HCT116 (cell line): ENCODE data around the gene RPAIN. TPM values are rescaled to one million over a fixed set of nuclear protein-coding genes. Genes with fewer than 3 reads are reported as not detected.

ENCODE experiments used
- ATAC-seq: fragments of 200-7000 bp; cut with Tn5 transposase; 2 replicates; pipeline ENCODE4 v1.9.1; 2020; ENCODE audit warnings: mild to moderate bottlenecking, moderate library complexity
- BruUV-seq: library from RNA; stranded (reverse); fragments of 400-500 nt; replicated peaks from 2 replicates; lab custom pipeline; 2021; lab: Mats Ljungman, UMichigan
- CTCF ChIA-PET: fragments of 300-600 bp; sonication (Branson Sonifier 250); formaldehyde crosslinking; loops from one replicate; lab custom pipeline; 2021; ENCODE audit warnings: antibody characterized with exemption; lab: Charles Lee
- POLR2A ChIA-PET: fragments of 300-600, 350-600 bp; sonication (Branson Sonifier 250); formaldehyde crosslinking; loops from one replicate; lab custom pipeline; 2021; ENCODE audit warnings: antibody characterized with exemption; lab: Charles Lee
- RAD21 ChIA-PET, 2 experiments: fragments of 300-600 bp; sonication (Branson Sonifier 250); formaldehyde crosslinking; loops; one replicate each; lab custom pipeline; 2023; ENCODE audit warnings: low total read pairs in 2 of 2; ENCODE audit not compliant: uncharacterized antibody in 2 of 2, unreplicated experiment in 2 of 2, low non-redundant PET in 1 of 2; lab: Charles Lee
- DNase-seq: peaks from one replicate; pipeline ENCODE4 v3.0.0-alpha.2; 2010; ENCODE audit warnings: low read depth, low spot score
- H2AFZ ChIP-seq: fragments of 200-600 bp; shearing (Covaris generic), sonication (generic); 2 replicates; pipeline ENCODE4 v1.6.1; 2017; ENCODE audit warnings: low read depth, mixed run types, mixed read lengths, antibody characterized with exemption, low read length; ENCODE audit not compliant: poor library complexity, severe bottlenecking
- H3K27ac ChIP-seq: 2 replicates; pipeline ENCODE4 v1.5.1; 2012; ENCODE audit warnings: low read depth, low read length
- H3K27me3 ChIP-seq: fragments of 200-600 bp; sonication (generic); 2 replicates; pipeline ENCODE4 v1.6.1; 2016; ENCODE audit warnings: mixed run types, low read length, mixed read lengths; ENCODE audit not compliant: insufficient read depth
- H3K36me3 ChIP-seq, 2 experiments: fragments of 200-500 bp in 1 of 2; fragments of 200-600 bp in 1 of 2; sonication (Bioruptor generic) in 1 of 2; sonication (generic) in 1 of 2; 2 replicates each; pipeline versions ENCODE4 v1.5.1 to v1.6.1; 2014 to 2016; ENCODE audit warnings: low read length in 2 of 2, inconsistent platforms in 1 of 2, mixed read lengths in 1 of 2, mixed run types in 1 of 2; ENCODE audit not compliant: insufficient read depth in 2 of 2, control insufficient read depth in 1 of 2
- H3K4me1 ChIP-seq, 2 experiments: fragments of 200-600 bp in 1 of 2; sonication (generic) in 1 of 2; 2 replicates each; pipeline versions ENCODE4 v1.5.1 to v1.6.1; 2012 to 2017; ENCODE audit warnings: low read length in 2 of 2, inconsistent platforms in 1 of 2, mild to moderate bottlenecking in 1 of 2, mixed read lengths in 1 of 2, mixed run types in 1 of 2, moderate library complexity in 1 of 2; ENCODE audit not compliant: insufficient read depth in 2 of 2, control insufficient read depth in 1 of 2
- H3K4me2 ChIP-seq: fragments of 200-600 bp; sonication (generic); 2 replicates; pipeline ENCODE4 v1.6.1; 2017; ENCODE audit warnings: mixed run types, low read length, mixed read lengths
- H3K4me3 ChIP-seq, 2 experiments: fragments of 200-600 bp in 1 of 2; sonication (generic) in 1 of 2; replicated peaks in 1 of 2; 2 replicates each; pipeline ENCODE4 v1.5.1; 2011 to 2016; ENCODE audit warnings: low read length in 2 of 2, control low read depth in 1 of 2, low read depth in 1 of 2, mild to moderate bottlenecking in 1 of 2, mixed read lengths in 1 of 2, mixed run types in 1 of 2
- H3K79me2 ChIP-seq: fragments of 200-600 bp; sonication (generic); 2 replicates; pipeline ENCODE4 v1.6.1; 2017; ENCODE audit warnings: mild to moderate bottlenecking, mixed run types, low read length, moderate library complexity, mixed read lengths; ENCODE audit not compliant: insufficient read depth
- H3K9ac ChIP-seq: fragments of 200-600 bp; sonication (generic); 2 replicates; pipeline ENCODE4 v1.6.1; 2016; ENCODE audit warnings: low read length, mixed read lengths
- H3K9me2 ChIP-seq: fragments of 200-600 bp; sonication (generic), shearing (Covaris generic); 2 replicates; pipeline ENCODE4 v1.6.1; 2017; ENCODE audit warnings: mixed run types, mild to moderate bottlenecking, moderate library complexity; ENCODE audit not compliant: insufficient read depth
- H3K9me3 ChIP-seq, 2 experiments: fragments of 200-500 bp in 1 of 2; fragments of 200-600 bp in 1 of 2; sonication (Bioruptor generic) in 1 of 2; sonication (generic) in 1 of 2; 2 replicates each; pipeline ENCODE4 v1.6.1; 2014 to 2017; ENCODE audit warnings: low read length in 2 of 2, mixed read lengths in 2 of 2, inconsistent platforms in 1 of 2, low read depth in 1 of 2, mild to moderate bottlenecking in 1 of 2, mixed run types in 1 of 2, moderate library complexity in 1 of 2; ENCODE audit not compliant: control insufficient read depth in 1 of 2, insufficient read depth in 1 of 2
- H4K20me1 ChIP-seq: fragments of 200-600 bp; sonication (generic), shearing (Covaris generic); 2 replicates; pipeline ENCODE4 v1.6.1; 2017; ENCODE audit warnings: mixed run types, mild to moderate bottlenecking, moderate library complexity; ENCODE audit not compliant: insufficient read depth
- CBX3 ChIP-seq: IDR thresholded peaks from 2 replicates; pipeline ENCODE4 v1.6.1; 2012; ENCODE audit warnings: low read depth
- ELF1 ChIP-seq: IDR thresholded peaks from 2 replicates; pipeline ENCODE4 v1.6.1; 2012; ENCODE audit warnings: low read depth, borderline replicate concordance
- EZH2 ChIP-seq: fragments of 200-600 bp; sonication (generic); IDR thresholded peaks from 2 replicates; pipeline ENCODE4 v1.6.1; 2017; ENCODE audit warnings: antibody characterized with exemption, mixed run types
- FOSL1 ChIP-seq: IDR thresholded peaks from 2 replicates; pipeline ENCODE4 v1.6.1; 2012; ENCODE audit warnings: low read depth
- JUND ChIP-seq: IDR thresholded peaks from 2 replicates; pipeline ENCODE4 v1.6.1; 2012
- POLR2A ChIP-seq: IDR thresholded peaks from 2 replicates; pipeline ENCODE4 v1.7.0; 2011; ENCODE audit warnings: borderline replicate concordance; ENCODE audit not compliant: insufficient read depth, insufficient read length; ENCODE audit errors: extremely low read depth
- POLR2AphosphoS5 ChIP-seq: IDR thresholded peaks from 2 replicates; pipeline ENCODE4 v1.6.1; 2011; ENCODE audit warnings: mild to moderate bottlenecking, low read depth, low read length, moderate library complexity
- RAD21 ChIP-seq: IDR thresholded peaks from 2 replicates; pipeline ENCODE4 v1.6.1; 2012; ENCODE audit warnings: low read depth, mild to moderate bottlenecking
- SP1 ChIP-seq: IDR thresholded peaks from 2 replicates; pipeline ENCODE4 v1.6.1; 2012; ENCODE audit warnings: low read depth
- SRF ChIP-seq: IDR thresholded peaks from 2 replicates; pipeline ENCODE4 v1.6.1; 2012; ENCODE audit warnings: low read depth
- TCF7L2 ChIP-seq: IDR thresholded peaks from 2 replicates; pipeline ENCODE4 v1.7.0; 2011; ENCODE audit warnings: borderline replicate concordance, inconsistent platforms; ENCODE audit not compliant: insufficient read depth, insufficient read length; ENCODE audit errors: extremely low read depth
- ZFX ChIP-seq: fragments of 450-650 bp; IDR thresholded peaks from 2 replicates; pipeline ENCODE4 v1.6.1; 2017
- ZNF274 ChIP-seq: fragments of 200-500 bp; sonication (Bioruptor generic); IDR thresholded peaks from 2 replicates; pipeline ENCODE4 v1.6.1; 2014; ENCODE audit warnings: mild to moderate bottlenecking, low read depth, low read length, inconsistent platforms
- intact Hi-C: fragments of 100-400 bp; cut with micrococcal nuclease; formaldehyde crosslinking; loops from 2 replicates; pipeline ENCODE4 v1.10.0; 2022
- total RNA-seq: library from RNA; stranded (reverse); gene quantifications from one replicate; pipeline ENCODE4 v1.2.1, GENCODE V29; 2021; ENCODE audit not compliant: unreplicated experiment
- TF ChIP-seq, protein P1 (sequence below): IDR thresholded peaks from 2 replicates; pipeline ENCODE4 v1.6.1; 2012
- TF ChIP-seq, protein P2 (sequence below), 3 experiments: fragments of 200-600 bp in 1 of 3; sonication (generic) in 1 of 3; IDR thresholded peaks in 2 of 3; conservative IDR thresholded peaks in 1 of 3; 2 replicates each; pipeline ENCODE4 v1.5.1; 2012 to 2017; ENCODE audit warnings: low read depth in 2 of 3, low read length in 2 of 3, antibody characterized with exemption in 1 of 3, borderline replicate concordance in 1 of 3, control low read depth in 1 of 3, mild to moderate bottlenecking in 1 of 3, mixed read lengths in 1 of 3, mixed run types in 1 of 3, moderate library complexity in 1 of 3; ENCODE audit not compliant: insufficient read depth in 1 of 3
- TF ChIP-seq, protein P3 (sequence below): IDR thresholded peaks from 2 replicates; pipeline ENCODE4 v1.6.1; 2012; ENCODE audit warnings: low read depth

The RPAIN gene
- total RNA-seq, 1 experiment from 2014 or later, result 67.9 TPM

DNA sequence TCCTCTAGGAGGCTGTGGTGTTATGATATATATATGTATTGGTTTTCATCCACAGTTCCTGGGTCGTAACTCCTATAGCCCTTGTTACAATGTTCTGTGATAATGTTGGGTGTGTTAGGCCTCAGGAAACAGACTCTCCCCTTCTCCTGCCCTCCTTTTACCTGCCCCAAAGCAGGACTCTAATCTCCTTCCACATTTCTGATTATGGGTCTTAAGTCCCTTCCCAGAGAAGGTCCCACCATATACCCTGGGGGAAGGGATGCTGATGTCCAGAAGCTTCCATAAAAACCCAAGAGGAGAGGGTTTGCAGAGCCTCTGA lies 19.4 kb downstream of the RPAIN start:
- H3K27me3 ChIP-seq, result no peaks in the 10 kb centered on the region
- no TSS peak for BruUV-seq
- peaks cover 68% of the 10 kb centered on the region for H3K79me2 ChIP-seq
- H3K4me2 ChIP-seq, result peak overlapping the region; percentile 96
- peaks cover 7% of the 10 kb centered on the region; the same call in 1 of the 2 replicates for H4K20me1 ChIP-seq
- H3K9ac ChIP-seq, result peak overlapping the region; percentile 99
- peak overlapping the region; percentile 14 to 100 for H3K4me3 ChIP-seq
- intact Hi-C loops, result loop anchor here (1.0 to 10.0 kb wide), 2 partner anchors 190 to 245 kb away; partner anchors contain the start of gene ZNF594
- RAD21 ChIA-PET, result no interaction called here
- H3K27ac ChIP-seq, result peak overlapping the region; percentile 55
- H3K9me3 ChIP-seq, result no peaks in the 10 kb centered on the region
- TF ChIP-seq SRF, result 0 out of 2 replicates have a peak, but pooled peaks have one; percentile 7
- peak; percentile 32; the same call in 1 of the 2 replicates for TF ChIP-seq SP1
- no peak for TF ChIP-seq JUND
- DNase-seq (no peak), ATAC-seq (no peak)
- H3K36me3 ChIP-seq, result peaks cover 35 to 52% of the 10 kb centered on the region in 2 experiments
- H3K4me1 ChIP-seq, result peaks cover 13 to 18% of the 10 kb centered on the region in 2 experiments
- CTCF ChIA-PET, result interaction anchor here (0.8 to 1.7 kb wide), 27 partner anchors 9 to 198 kb away, joined by 3 to 14 read pairs (median 4); partner anchors contain the start of genes DERL2, DHX33, MIS12 and NUP88
- H3K9me2 ChIP-seq, result no peaks in the 10 kb centered on the region
- POLR2A ChIA-PET, result interaction anchor here (1.0 to 3.5 kb wide), 5 partner anchors 11 to 47 kb away, joined by 4 to 11 read pairs (median 6); partner anchors contain the start of genes DERL2, MIS12, NUP88 and RPAIN
- peak overlapping the region; percentile 79 for H2AFZ ChIP-seq

DNA sequence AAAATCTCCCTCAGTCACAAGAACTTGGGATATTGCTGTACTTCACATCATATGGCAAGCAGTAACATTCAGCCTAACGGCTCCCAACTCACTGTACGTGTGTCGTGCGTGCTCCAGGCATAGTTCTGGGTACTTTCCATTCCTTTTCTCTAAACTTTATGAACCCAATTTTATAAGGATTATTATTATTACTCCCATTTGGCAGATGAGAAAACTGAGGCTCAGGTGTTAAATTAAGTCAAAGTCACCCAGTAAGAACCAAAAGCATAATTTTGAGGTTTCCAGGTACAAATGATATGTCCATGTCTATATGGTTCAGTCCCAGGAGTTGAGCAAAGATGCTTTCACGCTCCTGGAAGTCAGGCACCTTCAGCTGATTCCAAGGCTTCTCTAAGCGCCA lies 23.7 kb downstream of the RPAIN start:
- Histone ChIP-seq H3K4me3 (no peak overlapping the region), H3K4me2 (no peak overlapping the region), H3K9me2 (no peaks in the 10 kb centered on the region), H2AFZ (no peak overlapping the region), H4K20me1 (no peaks in the 10 kb centered on the region), H3K9ac (no peak overlapping the region), H3K27ac (no peak overlapping the region), H3K9me3 (no peaks in the 10 kb centered on the region), H3K27me3 (no peaks in the 10 kb centered on the region), H3K36me3 (peaks cover 27 to 41% of the 10 kb centered on the region in 2 experiments), H3K79me2 (peaks cover 29% of the 10 kb centered on the region), H3K4me1 (peaks cover 4 to 9% of the 10 kb centered on the region in 2 experiments; a peak in 3 of 4 replicates)
- ATAC-seq, result no peak
- CTCF ChIA-PET, result no interaction called here
- intact Hi-C loops, result no loop called here
- no TSS peak for BruUV-seq
- RAD21 ChIA-PET, result no interaction called here
- POLR2A ChIA-PET, result no interaction called here
- DNase-seq, result no peak
- TF ChIP-seq SP1 (no peak), ZNF274 (no peak), POLR2AphosphoS5 (no peak), CBX3 (no peak), ELF1 (no peak), TCF7L2 (no peak), SRF (no peak), FOSL1 (no peak), JUND (no peak), ZFX (no peak), POLR2A (no peak), EZH2 (no peak), RAD21 (no peak)
- TF ChIP-seq, protein P1, sequence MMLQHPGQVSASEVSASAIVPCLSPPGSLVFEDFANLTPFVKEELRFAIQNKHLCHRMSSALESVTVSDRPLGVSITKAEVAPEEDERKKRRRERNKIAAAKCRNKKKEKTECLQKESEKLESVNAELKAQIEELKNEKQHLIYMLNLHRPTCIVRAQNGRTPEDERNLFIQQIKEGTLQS, result no peak
- TF ChIP-seq, protein P2, sequence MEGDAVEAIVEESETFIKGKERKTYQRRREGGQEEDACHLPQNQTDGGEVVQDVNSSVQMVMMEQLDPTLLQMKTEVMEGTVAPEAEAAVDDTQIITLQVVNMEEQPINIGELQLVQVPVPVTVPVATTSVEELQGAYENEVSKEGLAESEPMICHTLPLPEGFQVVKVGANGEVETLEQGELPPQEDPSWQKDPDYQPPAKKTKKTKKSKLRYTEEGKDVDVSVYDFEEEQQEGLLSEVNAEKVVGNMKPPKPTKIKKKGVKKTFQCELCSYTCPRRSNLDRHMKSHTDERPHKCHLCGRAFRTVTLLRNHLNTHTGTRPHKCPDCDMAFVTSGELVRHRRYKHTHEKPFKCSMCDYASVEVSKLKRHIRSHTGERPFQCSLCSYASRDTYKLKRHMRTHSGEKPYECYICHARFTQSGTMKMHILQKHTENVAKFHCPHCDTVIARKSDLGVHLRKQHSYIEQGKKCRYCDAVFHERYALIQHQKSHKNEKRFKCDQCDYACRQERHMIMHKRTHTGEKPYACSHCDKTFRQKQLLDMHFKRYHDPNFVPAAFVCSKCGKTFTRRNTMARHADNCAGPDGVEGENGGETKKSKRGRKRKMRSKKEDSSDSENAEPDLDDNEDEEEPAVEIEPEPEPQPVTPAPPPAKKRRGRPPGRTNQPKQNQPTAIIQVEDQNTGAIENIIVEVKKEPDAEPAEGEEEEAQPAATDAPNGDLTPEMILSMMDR (IDR thresholded peaks at IDR 0.05 in 2 of 3, conservative IDR thresholded peaks at IDR 0.05 in 1 of 3; ENCODE audit: borderline replicate concordance in 1 of 3, insufficient read depth in 1 of 3, low read depth in 2 of 3, low read length in 2 of 3), result no peak
- TF ChIP-seq, protein P3, sequence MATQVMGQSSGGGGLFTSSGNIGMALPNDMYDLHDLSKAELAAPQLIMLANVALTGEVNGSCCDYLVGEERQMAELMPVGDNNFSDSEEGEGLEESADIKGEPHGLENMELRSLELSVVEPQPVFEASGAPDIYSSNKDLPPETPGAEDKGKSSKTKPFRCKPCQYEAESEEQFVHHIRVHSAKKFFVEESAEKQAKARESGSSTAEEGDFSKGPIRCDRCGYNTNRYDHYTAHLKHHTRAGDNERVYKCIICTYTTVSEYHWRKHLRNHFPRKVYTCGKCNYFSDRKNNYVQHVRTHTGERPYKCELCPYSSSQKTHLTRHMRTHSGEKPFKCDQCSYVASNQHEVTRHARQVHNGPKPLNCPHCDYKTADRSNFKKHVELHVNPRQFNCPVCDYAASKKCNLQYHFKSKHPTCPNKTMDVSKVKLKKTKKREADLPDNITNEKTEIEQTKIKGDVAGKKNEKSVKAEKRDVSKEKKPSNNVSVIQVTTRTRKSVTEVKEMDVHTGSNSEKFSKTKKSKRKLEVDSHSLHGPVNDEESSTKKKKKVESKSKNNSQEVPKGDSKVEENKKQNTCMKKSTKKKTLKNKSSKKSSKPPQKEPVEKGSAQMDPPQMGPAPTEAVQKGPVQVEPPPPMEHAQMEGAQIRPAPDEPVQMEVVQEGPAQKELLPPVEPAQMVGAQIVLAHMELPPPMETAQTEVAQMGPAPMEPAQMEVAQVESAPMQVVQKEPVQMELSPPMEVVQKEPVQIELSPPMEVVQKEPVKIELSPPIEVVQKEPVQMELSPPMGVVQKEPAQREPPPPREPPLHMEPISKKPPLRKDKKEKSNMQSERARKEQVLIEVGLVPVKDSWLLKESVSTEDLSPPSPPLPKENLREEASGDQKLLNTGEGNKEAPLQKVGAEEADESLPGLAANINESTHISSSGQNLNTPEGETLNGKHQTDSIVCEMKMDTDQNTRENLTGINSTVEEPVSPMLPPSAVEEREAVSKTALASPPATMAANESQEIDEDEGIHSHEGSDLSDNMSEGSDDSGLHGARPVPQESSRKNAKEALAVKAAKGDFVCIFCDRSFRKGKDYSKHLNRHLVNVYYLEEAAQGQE, result no peak
